ENCODE results near the gene GALNS. TPM values are rescaled to one million over a fixed set of nuclear protein-coding genes. Genes with fewer than 3 reads are reported as not detected.

The GALNS gene
- total and polyA plus RNA-seq, 2 of the 13 experiments (the other 11 are each of a cell fraction or from before 2014, with no cell fraction given): 9.2 to 9.8 TPM

GRCh38 chr16:88804552-88805339, 52.0 kb downstream of the GALNS start (continued):
- TF ChIP-seq ZNF142 (CRISPR knock-in tag; IDR thresholded peaks at IDR 0.05) (no peak; the same call in 1 of the 2 replicates), TOE1 (CRISPR knock-in tag; IDR thresholded peaks at IDR 0.05) (peak; percentile 43; the same call in 1 of the 2 replicates), ZNF18 (CRISPR knock-in tag; IDR thresholded peaks at IDR 0.05; ENCODE audit: insufficient replicate concordance) (no peak), ZNF781 (CRISPR knock-in tag; IDR thresholded peaks at IDR 0.05; ENCODE audit: borderline replicate concordance, not compliant biosample characterization) (no peak), ETS1 (CRISPR knock-in tag; IDR thresholded peaks at IDR 0.05) (no peak), LCORL (IDR thresholded peaks at IDR 0.05) (no peak), LCORL (CRISPR knock-in tag; IDR thresholded peaks at IDR 0.05) (0 out of 2 replicates have a peak, but pooled peaks have one; percentile 35), MLLT10 (CRISPR knock-in tag; IDR thresholded peaks at IDR 0.05) (no peak), ZNF619 (CRISPR knock-in tag; IDR thresholded peaks at IDR 0.05) (no peak), TERF1 (CRISPR knock-in tag; IDR thresholded peaks at IDR 0.05) (peak; percentile 80; the same call in 1 of the 2 replicates), ZNF687 (CRISPR knock-in tag; IDR thresholded peaks at IDR 0.05) (peak; percentile 88), KAT7 (CRISPR knock-in tag; IDR thresholded peaks at IDR 0.05; ENCODE audit: borderline replicate concordance) (peak; percentile 56; the same call in 1 of the 2 replicates)
